HG03280 (cell line): ENCODE results near the gene ANXA10.
"Not testable (repeated sequence)": the region's sequence is repeated elsewhere in the genome, so short reads cannot be mapped to it uniquely, and the experiment has no call there.

Source experiments
- ATAC-seq: cut with Tn5 transposase; IDR thresholded peaks from one replicate; pipeline ENCODE4 v1.9.1; 2021; ENCODE audit warnings: mild to moderate bottlenecking, moderate library complexity; ENCODE audit not compliant: unreplicated experiment

ANXA10 gene

GRCh38 chr4:168092176-168092712 is at the start of gene ANXA10:
ANXA10 (plus strand) TSS chr4:168092537; CDS start chr4:168092701, 164 bp downstream.
- no peak for ATAC-seq

GRCh38 chr4:168045354-168045753 is 47.0 kb upstream of the ANXA10 start:
- ATAC-seq: no peak

DNA sequence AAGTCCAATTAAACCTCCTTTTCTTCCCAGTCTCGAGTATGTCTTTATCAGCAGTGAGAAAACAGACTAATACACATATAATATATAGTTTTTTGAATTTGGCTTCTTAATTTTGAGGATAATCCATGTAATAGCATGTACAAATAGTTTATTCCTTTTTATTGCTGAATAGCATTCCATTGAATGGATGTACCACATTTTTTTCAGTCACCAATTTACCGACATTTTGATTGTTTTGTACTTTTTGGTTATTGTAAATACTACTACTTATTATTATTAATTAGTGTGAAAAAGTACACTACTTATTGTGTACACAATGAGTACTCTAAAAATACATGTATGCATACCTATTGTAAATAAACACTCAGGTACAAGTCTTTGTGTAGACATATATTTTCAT is 42.3 kb upstream of the ANXA10 start:
- ATAC-seq: no peak

GRCh38 chr4:168051526-168051925 is 40.8 kb upstream of the ANXA10 start:
- ATAC-seq: no peak

- peak; percentile 98 for ATAC-seq
Measured at GRCh38 chr4:168057412-168057811, 34.9 kb upstream of the ANXA10 start.

DNA sequence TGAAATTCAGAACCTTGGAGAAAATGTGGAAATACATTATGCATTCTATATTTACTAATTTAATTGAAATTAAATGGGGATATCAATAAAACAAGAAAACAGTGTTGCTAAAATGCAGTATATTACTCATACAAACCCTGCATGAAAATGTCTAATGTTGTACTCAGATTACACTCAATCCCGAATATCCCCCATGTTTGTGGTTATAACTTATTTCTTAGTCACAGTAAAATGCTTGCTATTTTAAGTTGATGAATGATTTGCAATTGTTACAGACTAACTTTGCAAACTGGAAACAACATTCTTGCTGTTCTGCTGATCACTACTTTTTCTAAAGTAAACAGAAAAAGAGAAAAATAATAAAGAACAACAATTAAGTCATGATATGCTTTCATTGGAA is 33.1 kb upstream of the ANXA10 start:
- ATAC-seq: no peak

DNA sequence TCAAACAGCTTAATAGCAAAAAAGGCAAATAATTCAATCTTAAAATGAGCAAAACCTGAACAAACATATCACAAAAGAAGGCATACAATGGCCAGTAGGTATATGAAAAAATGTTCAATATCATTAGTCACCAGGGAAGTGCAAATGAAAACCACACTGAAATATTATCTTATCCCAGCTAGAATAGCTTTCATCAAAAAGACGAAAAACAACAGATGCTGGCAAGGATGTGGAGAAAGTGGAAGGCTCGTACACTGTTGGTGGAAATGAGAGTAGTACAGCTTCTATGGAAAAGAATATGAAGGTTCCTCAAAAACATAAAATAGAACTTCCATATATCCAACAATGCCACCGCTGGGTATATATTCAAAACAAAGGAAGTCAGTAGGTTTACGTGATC is 29.3 kb upstream of the ANXA10 start:
- ATAC-seq: no peak

GRCh38 chr4:168070903-168071302 is 21.4 kb upstream of the ANXA10 start:
- no peak for ATAC-seq

GRCh38 chr4:168071304-168071703 is 21.0 kb upstream of the ANXA10 start:
- ATAC-seq: no peak

DNA sequence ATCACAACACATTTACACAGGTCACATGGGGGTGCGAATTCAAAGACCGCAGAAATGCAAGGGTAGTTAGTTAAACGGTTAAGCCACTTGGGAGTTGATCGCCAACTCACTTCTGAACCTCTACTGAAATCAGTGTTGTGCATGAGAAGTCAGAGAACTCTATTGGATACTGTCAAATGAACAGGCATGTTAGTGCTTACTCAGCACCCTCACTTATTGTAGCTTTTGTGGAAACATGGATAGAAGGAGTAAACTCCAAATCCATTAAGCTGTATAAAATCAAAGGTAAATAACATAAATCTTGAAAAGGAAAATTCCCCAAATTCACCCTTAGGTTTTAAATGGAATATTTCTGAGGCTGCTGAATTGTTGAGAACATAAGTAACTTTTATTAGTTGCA is 17.5 kb upstream of the ANXA10 start:
- ATAC-seq: no peak

DNA sequence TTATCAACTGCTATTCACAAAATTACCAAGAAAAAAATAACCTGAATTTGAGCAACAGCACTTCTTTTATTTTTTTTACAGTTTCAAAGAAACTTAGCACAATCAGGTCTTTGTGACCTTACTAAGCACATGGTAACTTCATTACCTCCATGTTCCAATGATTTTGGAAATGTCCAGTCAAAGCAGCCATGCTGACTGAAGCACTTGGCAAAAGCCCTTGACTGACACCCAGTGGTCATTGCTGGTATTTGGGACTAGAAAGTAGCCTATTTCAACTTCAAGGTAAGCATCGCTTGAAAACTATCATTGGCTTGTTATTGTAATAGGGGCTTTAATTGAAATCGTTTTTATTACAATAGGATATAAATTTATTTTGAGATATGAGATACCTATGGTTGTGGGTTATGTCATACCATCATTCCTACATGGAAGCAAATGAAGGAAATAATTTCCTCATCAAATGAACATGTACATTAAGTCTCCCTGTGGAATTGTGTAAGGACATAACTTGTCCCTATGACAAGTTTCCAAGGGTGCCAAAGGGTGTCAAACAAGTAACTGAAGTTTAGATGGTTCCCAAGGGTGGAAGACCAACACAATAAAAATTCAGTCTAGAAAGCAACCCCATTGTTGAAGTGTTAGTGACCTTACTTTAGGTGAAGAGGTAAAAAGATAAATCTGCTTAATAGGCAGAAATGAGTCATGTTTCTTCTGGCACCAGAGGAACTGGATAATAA is 15.2 kb upstream of the ANXA10 start:
- ATAC-seq: peak; percentile 83

- ATAC-seq: no peak
Measured at GRCh38 chr4:168077726-168078239, 14.6 kb upstream of the ANXA10 start.

GRCh38 chr4:168082379-168082778 is 10.0 kb upstream of the ANXA10 start:
- no peak for ATAC-seq

DNA sequence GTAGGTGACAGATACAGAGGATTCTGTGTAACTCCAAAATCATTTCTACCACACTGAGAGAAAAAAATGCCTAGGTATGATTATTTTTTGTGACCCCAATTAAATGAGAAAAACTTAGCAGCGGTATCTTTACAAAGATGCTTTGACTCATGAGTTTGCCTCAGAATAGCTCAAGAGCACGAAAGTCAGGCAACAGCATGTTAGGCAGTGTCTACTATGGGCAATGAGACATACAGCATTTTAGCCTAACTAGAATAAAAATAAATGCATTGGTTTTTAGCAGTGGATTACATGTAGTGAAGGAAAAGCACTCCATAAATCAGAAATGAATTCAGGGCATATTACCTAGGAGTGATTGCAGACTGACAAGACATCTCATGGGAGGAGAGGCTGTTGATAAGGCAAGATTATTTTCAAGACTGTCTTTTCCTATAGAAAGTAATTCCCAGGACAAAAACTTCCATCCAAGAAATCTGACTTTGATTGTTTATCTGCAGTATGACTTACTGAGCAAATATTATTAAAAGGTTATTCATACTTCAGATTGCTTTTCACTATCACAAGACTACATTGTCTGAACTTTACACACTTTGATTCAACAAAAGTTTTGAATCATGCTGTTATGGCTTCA is 3.6 kb downstream of the ANXA10 start:
- no peak for ATAC-seq

GRCh38 chr4:168096407-168096784 is 4.1 kb downstream of the ANXA10 start:
- ATAC-seq: no peak

DNA sequence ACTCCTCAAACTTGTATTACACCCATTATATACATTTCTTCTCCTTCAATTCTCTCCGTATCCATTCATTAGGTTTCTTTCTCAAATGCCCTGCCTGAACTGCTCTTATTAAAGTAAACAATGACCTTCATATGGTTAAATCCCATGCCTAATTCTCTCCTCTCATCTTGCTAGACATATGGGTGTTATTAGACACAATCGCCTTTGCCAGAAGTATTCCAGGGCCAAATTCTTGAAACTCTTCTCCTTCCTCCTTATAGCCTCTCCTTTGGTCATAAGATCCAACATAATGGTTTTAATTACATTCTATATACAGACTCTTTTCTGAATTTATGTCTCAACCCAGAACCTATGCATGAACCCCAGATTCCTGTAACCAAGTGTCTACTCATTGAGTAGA is 4.8 kb downstream of the ANXA10 start:
- no peak for ATAC-seq

DNA sequence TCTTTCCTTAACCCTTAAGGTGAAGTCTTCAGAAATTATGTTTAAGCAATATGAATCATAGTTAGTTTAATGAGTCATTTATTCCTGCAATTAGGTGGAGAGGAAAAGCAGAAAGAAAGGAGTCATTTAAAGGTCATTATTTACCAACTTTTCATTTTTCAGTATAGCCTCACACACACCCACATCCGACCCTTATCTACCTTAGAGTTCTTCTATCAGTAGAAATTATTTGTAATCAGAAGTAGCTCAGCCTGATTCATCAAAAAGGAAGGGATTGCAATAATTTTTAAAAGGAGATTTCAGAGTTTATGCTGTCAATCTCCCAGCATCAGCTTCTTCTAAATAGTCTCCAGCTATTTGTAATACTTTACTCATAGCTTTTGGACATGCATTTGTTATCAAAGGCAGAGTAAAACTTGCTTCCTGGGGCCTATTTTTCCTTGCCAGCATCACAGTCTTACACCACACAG is 5.9 kb downstream of the ANXA10 start:
- ATAC-seq: no peak

- no peak for ATAC-seq
Measured at GRCh38 chr4:168099195-168099594, 6.9 kb downstream of the ANXA10 start.

DNA sequence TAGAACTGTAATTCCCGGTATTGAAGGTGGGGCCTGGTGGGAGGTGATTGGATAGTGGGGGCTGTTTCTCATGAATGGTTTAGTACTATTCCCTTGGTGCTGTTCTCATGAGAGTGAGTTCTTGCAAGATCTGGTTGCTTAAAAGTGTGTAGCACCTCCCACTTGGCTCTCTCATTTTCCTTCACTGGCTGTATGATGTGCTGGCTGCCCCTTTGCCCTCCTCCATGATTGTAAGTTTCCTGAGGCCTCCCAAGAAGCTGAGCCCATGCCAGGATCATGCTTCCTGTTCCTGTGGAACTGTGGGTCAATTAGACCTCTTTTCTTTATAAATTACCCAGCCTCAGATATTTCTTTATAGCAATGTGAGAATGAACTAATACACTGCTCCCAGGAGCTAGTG is 8.7 kb downstream of the ANXA10 start:
- ATAC-seq: no peak

GRCh38 chr4:168102403-168102802 is 10.1 kb downstream of the ANXA10 start:
- ATAC-seq: no peak

DNA sequence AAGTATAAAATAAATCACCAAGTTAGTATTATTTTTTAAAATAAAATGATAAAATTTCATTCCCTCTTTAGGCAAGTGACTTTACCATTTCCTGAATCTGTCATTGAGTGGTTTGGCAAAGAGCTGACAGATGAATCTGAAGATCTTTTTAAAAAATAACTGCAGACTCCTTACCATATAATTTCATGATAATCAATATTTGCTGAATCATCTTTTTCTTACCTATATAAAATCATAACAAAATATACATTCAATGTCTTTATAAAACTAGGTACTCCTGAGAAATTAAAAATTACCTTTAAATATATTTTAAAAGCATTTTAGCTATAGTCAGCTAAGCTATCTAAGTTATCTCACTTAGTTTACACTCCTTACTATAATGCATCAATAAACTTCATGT is 17.2 kb downstream of the ANXA10 start:
- no peak for ATAC-seq

DNA sequence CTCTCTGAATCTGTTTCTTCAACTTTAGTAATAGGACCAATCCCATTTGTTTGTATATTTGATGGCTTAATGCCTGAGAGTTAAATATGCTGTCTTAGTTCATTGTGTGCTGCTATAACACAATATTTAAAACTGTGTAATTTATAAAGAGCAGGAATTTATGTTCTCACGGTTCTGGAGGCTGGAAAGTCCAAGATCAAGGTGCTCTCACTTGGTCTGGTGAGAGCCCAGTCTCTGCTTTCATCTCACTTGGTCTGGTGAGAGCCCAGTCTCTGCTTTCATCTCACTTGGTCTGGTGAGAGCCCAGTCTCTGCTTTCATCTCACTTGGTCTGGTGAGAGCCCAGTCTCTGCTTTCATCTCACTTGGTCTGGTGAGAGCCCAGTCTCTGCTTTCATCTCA is 20.7 kb downstream of the ANXA10 start:
- ATAC-seq: not testable (repeated sequence)
